Suprapubic skin (tissue), 3 donors: Measurements from ENCODE around the gene AKAP3.

ENCODE experiments used
- CTCF ChIP-seq, 2 donors: fragments of 200-600 bp in 1 of 2; fragments of 450-650 bp in 1 of 2; sonication (generic) in 1 of 2; IDR thresholded peaks; one replicate each; pipeline ENCODE4 v1.5.1; 2016 to 2019; ENCODE audit warnings: antibody characterized with exemption in 2 of 2, mild to moderate bottlenecking in 1 of 2, moderate library complexity in 1 of 2
- EP300 ChIP-seq: sonication (generic); formaldehyde crosslinking; IDR thresholded peaks from one replicate; pipeline ENCODE4 v1.6.1; 2017; ENCODE audit warnings: antibody characterized with exemption

DNA sequence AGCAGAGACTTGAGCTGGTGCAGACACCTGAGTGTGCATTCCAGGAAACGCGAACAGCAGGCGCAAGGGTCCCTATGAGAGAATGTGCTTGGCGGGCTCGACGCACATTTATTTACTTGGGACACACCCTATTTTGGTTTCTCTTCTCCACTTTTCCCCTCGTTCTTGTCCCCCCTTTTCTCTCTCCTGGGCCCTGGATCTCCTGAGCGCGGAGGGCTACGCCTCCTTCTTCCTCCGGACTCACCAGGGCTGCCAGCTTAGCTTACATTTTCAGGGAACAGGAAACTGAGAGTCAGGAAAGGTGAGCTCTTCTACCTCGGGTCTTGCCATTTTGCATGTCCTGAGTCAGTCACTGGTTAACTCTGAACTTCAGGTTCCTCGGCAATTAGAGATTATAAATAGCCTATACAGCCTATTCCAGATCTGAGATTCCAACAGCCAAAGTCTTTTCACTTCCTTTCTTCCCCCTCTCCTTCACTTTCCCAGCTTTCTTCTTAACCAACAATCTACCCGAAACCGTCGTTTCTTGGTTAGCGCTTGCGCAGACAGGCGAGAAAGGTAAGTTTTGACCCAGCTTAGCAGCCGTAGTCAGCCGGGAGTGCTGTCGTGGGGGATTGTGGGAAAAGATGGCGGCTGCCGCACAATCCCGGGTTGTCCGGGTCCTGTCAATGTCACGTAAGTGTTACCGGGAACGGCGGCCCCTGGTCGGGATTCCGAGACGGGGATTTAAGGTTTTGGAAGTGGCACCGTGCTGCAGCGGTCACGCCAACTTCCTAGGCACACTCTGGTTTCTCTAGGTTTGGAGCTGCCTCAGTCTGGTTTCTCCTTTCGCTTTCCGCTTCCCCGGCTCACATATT, at the start of gene AKAP3, which contains the start of gene NDUFA9:
- TF ChIP-seq EP300 (no peak), CTCF (IDR thresholded peaks at IDR 0.05) (no peak)
